ENCODE measurements around the gene TANC1. TPM values are rescaled to one million over a fixed set of nuclear protein-coding genes. Genes with fewer than 3 reads are reported as not detected.

TANC1 gene
- polyA plus RNA-seq, 10 donors, result 13.8 to 30.1 (median 22.7) TPM

DNA sequence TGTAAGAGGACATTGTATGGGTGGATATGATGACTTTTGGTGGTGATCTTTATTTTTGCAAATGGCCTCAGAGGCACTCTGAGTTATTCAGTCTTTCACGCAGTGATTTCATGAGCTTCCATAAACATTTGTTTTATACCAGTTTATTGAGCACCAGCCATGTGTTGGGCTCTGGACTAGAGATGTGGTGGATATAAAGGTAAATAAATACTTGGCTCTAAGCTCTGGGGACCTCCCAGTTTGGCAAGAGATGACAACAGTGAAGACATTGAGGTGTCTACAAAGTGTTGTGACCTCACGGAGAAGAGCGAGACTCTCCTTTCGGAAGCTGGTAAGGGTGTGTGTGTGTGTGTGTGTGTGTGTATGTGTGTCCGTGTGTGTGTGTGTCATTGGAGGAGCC lies 146.4 kb downstream of the TANC1 start:
- DNase-seq, result no peak

DNA sequence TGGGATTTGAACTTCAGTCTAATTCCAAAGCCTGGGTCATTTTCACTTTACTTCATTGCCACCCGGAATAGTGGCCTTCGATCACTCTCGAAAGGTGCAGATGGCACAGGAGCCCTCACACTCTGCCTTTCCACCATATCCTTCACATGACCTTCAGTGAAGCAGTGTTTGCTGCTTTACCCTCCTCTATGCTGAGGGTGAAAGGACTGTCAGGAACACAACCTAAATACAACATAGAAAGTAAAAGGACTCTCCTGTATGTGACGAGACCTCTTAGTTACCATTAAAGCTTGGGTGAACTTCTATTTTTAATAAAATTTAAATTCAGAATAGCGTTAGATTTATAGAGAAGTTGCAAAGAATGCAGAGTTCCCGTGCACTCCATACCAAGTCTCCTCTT lies 148.5 kb downstream of the TANC1 start:
- no peak for DNase-seq

DNA sequence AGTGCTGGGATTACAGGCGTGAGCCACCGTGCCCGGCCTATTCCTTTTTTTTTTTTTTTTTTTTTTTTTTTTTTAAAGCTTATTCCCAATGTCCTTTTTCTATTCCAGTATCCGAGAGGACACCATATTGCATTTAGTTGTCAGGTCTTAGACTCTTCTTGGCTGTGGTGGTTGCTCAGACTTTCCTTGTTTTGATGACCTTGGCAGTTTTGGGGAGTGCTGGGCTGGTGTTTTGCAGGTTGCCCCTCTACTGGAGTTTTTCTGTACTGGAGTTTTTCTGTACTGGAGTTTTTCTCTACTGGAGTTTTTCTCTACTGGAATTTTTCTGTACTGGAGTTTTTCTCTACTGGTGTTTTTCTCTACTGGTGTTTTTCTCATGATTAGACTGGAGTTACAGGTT lies 149.2 kb downstream of the TANC1 start:
- DNase-seq, result no peak

DNA sequence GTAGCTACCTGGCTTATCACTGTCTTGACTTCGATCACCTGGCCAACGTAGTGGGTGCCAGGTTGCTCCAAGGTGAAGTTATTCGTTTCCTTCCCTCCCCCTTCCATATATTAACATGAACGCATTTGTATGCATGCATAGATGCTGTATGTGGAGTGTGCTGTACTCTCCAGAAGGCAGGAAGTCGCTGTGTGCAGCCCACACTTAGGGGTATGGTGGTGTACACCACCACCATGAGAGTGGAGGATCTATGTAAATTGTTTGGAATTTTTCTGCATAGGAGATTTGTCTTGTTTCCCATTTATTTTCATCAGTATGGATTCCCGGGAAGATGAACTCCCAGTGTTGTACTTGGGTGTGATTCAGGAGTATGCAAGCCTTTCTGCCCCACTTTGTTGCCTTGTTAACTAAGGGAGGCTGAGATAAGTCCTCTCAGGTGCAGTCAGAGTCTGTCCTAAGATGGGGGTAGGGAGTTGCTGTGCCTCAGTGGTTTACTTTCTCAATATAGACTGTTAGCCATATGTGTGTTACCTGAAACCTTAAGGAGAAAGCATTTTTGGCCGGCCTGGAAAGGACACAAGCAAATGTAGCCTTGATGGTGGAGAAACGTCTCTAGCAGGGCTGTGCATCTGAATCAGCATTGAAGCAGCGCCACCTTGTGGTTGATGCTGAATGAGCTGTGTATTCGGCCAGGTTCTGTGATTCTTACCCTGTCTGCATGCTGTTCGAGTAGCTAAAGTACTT lies 149.8 kb downstream of the TANC1 start:
- DNase-seq, result peak; percentile 84 to 91 (median 88)

DNA sequence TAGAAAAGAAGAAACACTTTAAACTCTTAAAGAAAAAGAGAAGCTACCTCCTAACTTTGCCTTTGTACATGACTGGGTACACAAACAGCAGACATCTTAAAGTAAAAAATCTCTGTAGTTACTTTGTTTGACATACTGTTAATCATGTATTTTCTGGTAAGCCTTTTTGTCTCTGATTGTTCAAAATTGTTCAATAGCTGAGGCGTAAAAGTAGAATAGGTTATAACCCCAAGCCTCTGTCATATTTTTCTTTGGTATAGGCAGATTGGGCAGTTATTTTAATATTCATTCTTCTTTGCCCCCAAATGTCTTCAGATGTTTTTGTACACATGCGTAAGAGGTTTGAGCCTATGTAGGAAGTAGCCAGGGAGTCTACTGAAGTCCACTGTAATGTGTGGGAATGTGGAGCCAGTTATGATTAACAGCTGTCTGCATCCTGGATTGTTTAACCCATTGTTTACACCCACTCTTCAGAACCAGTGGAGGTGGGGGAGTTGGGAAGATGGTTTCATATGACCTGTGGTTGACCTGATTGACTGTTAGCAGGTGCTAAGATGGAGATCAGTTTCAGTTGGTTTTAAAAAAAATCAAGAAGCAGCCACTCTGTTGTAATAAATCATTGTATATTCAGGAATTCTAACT lies 150.5 kb downstream of the TANC1 start:
- DNase-seq, result no peak

DNA sequence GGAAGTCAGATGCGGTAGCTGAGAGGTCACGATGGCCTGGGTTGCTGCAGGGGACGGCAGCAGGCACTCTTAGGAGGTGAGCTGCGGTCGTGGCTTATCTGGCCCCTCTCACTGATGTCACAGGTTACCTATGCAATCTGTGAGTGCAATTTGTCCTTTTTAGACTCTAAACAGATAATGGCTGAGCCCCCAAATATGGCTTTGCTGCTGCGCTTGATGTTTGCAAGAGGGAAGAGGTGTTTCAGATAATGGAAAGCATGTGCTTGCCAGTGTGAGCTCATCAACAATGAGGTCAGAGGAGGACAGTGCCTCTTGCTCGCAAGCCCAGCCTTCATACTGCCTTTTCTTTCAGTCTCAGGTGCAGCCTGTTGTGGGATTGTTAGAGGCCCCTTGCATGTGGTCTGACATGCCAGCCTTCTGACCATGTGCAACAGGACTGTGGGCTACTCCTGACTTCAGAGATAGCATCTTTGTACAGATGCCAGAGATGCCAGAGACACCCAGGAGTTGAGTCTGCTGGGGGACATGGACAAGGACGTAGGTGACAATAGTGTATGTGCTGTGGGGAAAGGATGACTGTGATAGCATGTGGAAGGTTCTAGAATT lies 151.3 kb downstream of the TANC1 start:
- DNase-seq, result no peak

DNA sequence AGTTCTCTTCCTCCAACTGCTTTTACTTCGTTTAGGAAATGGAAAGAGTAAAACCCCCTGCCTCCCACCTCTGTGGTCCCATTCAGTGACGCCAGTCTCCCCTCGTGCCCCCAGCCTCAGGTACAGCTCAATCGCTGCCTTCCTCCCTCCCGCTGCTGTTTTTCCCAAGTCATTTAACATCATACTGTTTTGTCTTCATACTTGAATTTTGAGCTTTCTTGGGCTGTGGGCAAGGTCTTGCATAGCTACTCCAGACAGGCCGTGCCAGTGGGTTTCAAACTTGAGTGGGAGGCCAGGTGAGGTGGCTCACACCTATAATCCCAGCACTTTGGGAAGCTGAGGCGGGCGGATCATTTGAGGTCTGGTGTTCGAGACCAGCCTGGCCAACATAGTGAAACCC lies 155.3 kb downstream of the TANC1 start:
- DNase-seq, result no peak

DNA sequence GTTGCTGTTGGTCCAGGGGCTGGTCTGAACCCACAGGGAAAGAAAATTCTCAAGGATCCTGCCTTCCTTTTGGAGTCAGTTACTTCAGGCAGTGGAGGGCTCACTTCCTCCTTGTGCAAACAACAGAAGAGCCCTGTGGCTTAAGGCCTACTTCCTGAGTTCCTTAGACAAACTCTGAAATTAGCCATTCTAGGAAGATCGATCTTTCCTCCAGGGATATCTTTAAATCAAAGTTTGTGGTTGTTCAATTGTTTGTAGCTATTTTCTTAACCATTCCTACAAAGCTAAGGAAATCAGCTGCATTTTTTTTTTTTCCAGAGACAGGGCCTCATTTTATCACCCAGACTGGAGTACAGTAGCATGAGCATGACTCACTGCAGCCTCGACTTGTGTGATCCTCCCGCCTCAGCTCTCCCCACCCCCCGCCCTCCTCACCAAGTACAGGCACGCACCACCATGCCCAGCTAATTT lies 156.0 kb downstream of the TANC1 start:
- DNase-seq, result peak in 1 of 3 donors; percentile 87

DNA sequence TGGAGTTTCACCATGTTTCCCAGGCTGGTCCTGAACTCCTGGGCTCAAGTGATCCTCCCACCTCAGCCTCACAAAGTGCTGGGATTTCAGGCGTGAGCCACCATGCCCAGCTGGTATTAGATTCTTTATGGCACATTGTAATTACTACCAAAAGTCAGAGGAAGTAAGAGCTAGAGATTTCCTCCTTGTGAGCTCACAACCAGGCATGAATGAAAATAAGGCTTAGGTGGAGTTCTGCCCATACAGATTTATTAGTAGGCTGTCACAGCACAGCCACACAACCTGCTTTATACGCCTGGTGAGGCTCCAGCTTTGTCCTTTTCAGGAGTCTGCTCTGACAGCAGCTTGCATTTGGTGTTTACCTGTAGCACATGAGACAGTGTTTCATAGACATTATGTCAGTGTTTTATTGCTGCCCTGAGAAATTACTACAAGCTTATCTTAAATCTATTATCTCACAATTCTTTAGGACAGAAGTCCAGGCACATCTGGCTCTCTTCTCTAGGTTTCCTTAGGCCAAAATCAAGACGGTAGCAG lies 156.6 kb downstream of the TANC1 start:
- DNase-seq, result no peak

DNA sequence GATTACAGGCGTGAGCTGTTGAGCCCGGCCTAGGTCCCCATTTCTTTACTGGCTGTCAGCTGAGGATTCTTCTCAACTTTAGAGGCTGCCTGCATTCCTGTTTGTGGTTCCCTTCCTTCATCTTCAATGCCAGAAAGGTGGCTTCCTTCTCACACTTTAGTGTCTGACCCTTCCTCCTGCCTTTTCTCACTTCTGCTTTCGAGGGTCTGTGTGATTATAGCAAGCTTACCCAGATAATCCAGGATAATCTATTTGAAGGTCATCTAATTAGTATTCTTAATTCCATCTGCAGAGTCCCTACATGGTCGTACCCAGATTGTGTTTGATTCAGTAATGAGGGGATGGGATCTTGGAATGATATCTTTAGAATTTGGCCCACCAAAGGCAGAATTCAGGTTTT lies 157.4 kb downstream of the TANC1 start:
- no peak for DNase-seq

DNA sequence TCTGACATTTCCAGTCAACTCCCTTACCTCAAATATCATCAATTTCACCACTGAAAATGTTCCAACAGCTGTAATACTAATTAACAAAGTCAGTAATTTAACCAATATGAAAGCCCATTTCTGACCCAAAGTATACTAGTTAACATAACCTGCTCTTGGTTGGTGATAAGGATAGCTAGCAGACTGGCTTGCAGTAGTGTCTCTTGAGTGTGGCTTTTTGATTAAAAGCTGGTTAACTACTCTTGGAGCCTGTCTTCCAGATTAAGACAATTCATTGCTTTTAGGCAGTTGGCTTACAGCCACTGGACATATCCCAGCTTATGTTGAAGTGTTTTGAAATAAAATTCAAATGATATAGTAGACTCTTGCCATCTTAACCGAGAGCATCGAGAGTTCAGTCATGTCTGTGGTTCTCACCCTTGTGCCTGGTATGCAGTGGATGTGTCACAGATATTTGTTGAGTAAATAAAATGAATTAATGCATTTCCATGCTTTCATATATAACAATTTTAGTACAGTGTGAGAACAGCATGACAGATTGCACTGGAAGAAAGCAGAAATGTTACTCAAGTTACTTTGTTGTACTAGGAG lies 158.1 kb downstream of the TANC1 start:
- peak in 1 of 3 donors; percentile 83 for DNase-seq

DNA sequence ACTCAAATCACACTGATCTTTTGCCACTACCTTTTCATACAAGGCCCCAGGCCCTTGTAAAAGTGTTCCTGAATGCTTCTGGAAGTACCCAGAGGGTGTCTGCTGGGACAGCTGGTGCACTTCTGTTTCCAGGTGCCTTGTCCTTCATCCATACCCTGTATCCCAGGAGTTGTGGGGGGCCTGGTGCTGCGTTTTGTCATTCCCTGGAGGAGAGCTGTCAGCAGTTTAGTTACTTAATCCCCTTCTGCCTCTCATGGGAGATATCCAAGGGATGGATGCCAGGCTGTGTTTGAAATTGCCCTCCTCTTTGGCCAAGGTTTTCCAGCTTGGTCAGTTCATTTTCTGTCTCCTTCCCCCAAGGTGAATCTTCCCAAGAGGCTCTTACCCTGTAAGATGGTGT lies 159.8 kb downstream of the TANC1 start:
- DNase-seq, result no peak

DNA sequence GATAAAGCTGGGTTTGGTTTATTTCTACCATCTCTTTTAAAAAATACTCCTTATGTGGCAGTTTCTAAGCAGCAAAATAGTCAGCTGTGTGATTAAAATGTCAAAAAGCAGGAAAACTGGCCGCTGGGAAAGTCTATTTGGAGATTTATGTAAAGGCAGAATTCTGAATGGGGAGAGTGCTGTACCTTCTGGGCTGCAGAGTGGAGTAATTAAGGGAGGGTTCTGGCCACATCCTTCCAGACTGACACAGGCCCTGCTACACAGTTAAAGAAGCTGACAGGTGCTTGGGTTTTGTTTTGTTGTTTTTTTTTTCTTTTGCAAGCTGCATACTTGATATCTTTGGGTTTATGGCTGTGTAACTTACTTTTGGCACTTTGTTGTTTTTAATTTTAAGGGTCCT lies 160.8 kb downstream of the TANC1 start:
- no peak for DNase-seq

DNA sequence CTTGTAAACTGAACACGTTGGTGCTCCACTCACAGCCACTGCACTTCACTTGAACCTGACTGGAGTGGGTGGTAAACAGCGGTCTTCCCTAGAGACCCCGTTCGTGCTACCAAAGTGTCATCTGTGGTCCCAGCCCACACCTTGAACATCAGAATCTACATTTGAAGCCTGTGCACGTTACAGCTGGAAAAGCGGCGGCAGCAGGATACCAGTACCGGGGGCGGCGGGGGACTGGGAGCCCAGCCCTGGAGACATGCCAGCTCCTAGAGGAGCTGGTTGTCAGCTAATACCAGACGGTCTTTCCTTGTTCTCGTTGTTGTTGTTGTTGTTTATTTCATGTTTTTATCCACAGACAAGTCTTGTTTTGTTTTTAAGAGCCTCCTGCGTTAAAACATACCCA lies 161.4 kb downstream of the TANC1 start:
- DNase-seq, result no peak

DNA sequence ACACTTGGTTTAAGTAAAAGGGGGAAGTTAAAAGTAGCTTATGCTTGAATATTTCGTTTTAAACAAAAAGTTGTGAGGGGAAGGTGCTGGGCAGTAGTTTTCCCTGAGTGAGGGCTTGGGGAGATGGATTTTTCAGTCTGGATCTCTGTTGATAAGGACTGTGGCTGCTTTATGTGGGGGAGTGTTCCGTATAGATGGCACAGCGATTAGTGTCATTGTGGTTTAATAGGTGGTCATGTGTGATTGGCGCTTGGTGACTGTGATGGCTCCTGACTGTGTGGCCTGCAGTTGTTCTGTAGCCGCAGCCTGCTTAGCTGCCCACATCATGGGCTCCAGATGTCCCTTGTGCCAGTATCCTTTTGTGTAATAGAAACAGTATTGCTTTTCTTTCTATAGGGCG lies 161.9 kb downstream of the TANC1 start:
- DNase-seq, result no peak

DNA sequence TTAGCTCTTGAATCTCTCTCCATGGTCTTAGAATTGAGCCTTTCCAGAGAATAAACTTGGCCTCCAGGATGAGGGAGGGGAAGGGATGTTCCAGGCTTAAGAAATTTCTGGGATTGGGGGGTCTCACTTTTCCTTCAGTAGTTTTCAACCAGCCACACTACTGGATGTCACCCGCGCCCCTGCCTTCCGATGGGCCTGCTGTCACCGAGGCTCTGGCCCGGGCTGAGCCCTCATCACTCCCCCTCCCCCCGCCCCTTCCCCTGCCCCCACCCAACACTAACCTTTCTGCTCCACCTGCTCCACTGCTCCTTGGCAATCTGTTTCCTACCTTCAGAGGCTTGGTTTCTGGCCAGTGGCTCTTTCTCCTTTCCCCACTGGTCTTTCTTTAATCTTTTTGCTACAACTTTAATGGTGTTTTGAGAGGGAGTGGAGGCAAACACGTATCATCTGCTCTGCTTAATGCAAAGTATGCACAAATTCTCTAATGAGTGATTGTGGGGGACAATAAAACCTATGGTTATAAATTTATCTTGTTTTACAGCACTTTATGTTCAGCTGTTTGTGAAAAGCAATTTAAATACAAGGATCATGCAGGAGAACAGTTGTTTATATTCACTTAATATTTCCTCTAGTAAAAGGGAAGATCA lies 162.9 kb downstream of the TANC1 start:
- no peak for DNase-seq

DNA sequence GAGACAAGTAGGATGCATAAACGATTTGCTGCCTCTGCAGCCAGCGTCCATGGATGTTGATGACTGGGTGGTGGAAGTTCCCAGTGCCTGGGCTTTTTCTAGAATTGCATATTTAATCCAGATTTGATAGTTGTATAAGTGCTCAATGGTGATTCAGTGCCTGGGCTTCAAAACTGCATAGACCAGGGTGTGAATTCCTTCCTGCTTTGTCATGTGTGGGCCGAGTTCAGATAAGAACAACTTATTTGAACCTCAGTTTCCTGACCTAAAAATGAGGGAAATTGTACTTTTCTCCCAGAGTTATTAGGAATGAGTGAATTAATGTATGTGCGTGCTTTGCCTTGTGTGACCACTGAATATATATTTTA lies 163.5 kb downstream of the TANC1 start:
- peak in 1 of 3 donors; percentile 83 for DNase-seq

DNA sequence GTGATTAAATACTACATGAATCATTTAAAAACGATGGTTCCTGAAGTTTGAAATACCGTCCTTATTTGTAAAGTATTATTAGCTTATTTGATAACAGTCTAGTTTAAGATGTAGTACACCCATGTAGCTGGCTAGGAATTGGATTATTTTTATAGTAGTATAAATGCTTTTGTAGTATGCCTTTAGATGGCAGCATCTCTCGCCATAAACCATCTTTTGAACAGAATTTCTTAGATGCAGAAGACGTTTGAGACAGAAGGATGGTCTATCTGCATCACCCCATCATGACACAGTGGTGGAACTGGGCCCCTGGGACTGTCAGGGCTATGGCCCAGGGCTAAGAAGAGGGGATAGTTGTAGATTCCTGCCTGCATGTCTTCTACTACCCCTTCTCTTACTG lies 165.4 kb downstream of the TANC1 start:
- peak in 2 of 3 donors; percentile 44 to 69 for DNase-seq

DNA sequence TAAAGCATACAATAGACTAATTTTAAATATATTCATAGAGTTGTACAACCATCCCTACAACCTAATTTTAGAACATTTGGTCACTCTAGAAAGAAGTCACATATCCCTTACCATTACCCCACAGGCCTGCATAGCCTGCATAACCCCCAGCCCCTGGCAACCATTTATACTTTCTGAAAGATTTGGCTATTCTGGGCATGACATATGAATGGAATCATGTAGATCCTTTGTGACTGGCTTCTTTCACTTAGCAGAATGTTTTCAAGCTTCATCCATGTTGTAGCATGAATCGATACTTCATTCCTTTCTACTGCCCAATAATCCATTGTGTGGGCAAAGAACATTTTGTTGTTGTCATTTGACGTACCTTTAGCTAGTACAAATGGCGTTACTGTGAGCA lies 166.5 kb downstream of the TANC1 start:
- DNase-seq, result no peak

DNA sequence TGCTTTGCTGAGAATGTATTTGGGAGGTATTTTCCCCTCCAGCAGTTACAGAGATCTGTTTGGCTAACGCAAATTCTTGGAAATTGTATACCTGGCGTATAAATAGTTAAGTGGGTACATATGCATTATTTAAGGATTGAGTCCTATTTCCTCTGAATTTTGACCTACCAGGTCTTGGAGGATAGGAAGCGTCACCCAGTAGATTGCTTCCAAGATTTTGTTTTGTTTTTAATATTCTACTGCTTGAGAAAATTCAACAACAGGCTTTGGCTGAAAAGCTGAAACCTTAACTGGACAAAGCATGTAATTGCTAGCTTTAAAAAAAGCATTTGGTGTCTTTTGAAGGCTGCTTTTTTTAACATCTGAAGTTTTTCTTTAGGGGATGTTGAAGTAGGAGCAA lies 168.0 kb downstream of the TANC1 start:
- peak in 1 of 3 donors; percentile 34 for DNase-seq

DNA sequence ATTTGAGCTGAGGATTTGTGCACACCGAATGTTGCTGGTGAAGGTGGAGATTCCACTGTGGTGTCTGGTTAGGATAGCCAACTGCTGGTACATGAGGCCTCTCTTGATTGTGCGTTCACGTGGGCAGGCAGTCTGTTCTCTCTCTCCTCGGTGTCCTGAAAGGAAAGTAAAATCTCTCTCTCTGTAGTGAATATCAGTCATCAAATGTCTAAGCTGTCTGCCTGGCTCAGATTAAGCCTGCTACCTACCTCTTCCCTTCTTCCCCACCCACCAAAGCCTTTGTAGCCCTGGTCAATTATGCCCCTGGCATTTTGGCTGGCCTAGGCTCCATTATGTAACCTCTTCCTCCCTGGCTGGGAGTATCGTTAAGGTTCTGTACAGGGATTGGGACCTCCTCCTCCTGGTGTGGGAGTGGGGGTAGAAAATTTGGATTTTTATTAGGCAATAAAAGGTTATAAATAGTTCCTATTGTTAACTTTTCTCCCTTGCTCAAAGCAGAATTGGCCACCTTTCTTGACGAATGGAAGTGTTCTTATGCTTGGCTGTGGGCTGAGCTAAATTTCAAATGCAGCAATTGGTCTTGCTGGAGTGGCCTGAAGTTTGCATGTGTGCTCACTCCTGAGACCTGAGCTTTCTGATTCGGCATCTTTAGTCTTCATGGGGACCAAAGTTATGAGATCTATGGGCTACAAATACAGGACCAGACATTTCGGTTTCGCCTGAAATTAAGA lies 169.2 kb downstream of the TANC1 start:
- DNase-seq, result no peak
